ENCODE results near the gene COL12A1. TPM values are rescaled to one million over a fixed set of nuclear protein-coding genes. Genes with fewer than 3 reads are reported as not detected.

The COL12A1 gene
- total RNA-seq (2014; rRNA removed; shearing (Covaris generic)) = not detected in 2 replicates

- no peak for DNase-seq (ENCODE audit: low spot score)
- in situ Hi-C loops (cut with HindIII; ENCODE audit: low sequenced_read_pairs) = no loop called here
Measured at GRCh38 chr6:75205776-75206575, at the start of gene COL12A1. Gene COL12A1, minus strand, starts transcription at chr6:75206053. Its CDS starts 3,261 bp downstream, at chr6:75202792.

GRCh38 chr6:75250552-75250951, 44.7 kb upstream of the COL12A1 start:
- no peak for DNase-seq (ENCODE audit: low spot score)
- in situ Hi-C loops (cut with HindIII; ENCODE audit: low sequenced_read_pairs) = no loop called here

- DNase-seq (ENCODE audit: low spot score) = no peak
- in situ Hi-C loops (cut with HindIII; ENCODE audit: low sequenced_read_pairs) = no loop called here
Measured at GRCh38 chr6:75249837-75250236, 44.0 kb upstream of the COL12A1 start.

DNA sequence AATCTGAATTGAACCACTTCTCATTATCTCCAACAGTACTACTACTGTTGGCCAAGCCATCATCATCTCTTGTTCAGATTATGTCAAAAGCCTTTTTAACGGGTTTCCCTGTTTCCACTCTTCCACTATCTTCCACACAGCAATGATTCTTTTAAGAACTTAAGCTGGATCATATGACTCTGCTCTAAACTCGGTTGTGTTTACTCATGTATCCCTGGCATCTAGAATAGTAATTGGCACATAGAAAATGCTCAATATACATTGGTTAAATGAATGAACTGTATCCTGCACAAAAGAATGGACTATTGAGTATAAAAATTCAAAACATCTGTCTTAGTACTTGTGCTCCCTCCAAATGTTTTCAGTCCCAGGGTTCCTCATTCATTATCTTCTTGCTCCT, 40.5 kb upstream of the COL12A1 start:
- in situ Hi-C loops (cut with HindIII; ENCODE audit: low sequenced_read_pairs) = no loop called here

DNA sequence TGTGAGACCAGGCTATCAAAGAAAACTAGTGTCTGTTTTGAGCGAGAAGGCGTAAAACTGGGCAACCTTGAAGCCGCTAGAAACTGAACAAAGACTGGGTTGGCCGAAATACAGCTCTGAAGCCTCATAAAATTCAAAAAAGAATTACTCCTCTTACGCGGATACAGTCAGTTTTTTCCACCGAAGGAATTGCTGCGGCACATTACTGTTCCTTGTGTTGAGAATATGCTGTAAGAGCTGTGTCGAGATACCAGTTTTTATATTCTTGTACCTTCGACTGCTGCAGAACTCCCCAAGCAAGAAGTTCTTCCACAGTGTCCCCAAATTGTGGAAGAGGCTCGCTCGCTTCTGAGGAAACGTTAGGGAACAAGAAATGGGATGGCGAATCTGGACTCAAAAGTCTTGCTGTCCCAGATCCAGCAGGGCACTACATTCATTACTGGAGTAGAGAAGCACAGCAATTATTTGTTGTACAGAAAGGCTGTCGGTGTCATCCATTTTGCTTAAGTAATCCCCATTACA, 38.3 kb upstream of the COL12A1 start:
- in situ Hi-C loops (cut with HindIII; ENCODE audit: low sequenced_read_pairs) = no loop called here
- no peak for DNase-seq (ENCODE audit: low spot score)

More for the DNA sequence above, 40.5 kb upstream of the COL12A1 start:
- no peak for DNase-seq (ENCODE audit: low spot score)

- in situ Hi-C loops (cut with HindIII; ENCODE audit: low sequenced_read_pairs) = no loop called here
Measured at GRCh38 chr6:75243333-75244062, 37.6 kb upstream of the COL12A1 start, which contains the start of gene COX7A2. Gene COX7A2, minus strand, starts transcription at chr6:75243801. Its CDS starts 67 bp downstream, at chr6:75243734.

DNA sequence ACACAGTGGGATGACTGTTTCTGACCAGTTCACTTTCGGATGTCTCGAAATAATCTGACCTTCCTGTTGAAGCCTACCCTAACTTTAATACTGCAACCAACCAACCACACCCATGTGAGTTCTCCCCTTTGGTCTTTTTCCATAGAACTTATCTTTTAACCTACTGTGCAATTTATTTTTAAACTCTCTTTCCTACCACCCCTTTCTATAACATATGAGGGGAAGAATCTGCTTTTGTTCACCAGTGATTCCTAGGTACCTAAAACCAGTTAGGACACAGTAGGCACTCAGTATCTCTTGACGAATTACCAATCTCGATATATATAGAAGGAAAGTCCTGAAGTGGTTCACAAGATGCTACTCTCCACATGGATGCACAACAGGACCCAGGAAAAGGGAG, 30.8 kb upstream of the COL12A1 start:
- in situ Hi-C loops (cut with HindIII; ENCODE audit: low sequenced_read_pairs) = no loop called here
- no peak for DNase-seq (ENCODE audit: low spot score)

More at GRCh38 chr6:75243333-75244062, 37.6 kb upstream of the COL12A1 start, which contains the start of gene COX7A2:
- peak; percentile 98 for DNase-seq (ENCODE audit: low spot score)

DNA sequence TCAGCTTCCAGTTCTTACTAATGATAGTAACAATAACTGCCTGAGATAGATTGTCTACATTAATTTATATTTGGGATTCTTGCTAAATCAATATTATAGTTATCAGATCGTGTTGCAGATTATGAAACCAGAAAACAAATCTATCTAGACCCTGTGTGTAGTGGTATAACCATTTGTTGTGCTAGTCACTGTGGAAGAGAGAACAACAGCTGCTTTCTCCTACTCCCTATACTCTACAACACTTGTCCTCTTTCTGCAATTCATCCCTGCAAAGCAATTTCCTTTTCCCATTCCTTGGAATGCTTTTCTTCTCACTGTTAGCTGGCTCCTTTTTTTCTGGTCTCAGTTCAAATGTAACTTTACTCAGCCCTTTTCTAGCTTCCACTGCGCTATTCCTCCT, 29.4 kb upstream of the COL12A1 start:
- no peak for DNase-seq (ENCODE audit: low spot score)
- in situ Hi-C loops (cut with HindIII; ENCODE audit: low sequenced_read_pairs) = no loop called here

DNA sequence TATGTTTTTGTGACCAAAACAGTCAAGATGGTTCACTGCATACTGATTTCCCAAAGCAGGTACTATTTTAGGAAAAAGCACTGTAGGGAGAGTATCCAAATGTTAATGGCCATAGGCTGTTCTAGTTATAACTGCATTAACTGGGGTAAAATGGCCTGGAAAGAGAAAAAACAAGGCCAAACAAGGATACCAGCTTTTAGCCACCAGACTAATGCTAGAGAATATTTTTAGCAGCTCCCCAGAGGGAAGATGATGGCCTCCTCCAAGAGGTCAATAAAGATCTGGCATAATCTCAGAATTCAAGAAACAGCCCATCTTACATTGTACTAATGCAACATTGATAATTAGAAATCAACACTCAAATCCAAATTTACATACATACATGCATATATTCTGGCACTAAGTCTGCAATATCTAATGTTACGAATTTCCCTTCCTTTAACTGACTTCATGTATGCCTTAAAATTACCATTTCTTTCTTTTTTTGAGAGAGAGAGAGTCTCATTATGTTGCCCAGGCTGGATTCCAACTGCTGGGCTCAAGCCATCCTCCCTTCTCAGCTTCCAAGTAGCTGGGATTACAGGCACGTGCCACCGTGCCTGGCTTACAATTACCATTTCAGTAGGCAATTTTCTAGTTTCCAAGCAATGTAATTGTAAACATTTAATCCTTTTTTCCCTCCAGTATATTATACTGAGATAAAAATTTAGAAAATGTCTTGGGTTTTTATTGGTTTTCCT, 28.4 kb upstream of the COL12A1 start:
- peak; percentile 69 for DNase-seq (ENCODE audit: low spot score)
- in situ Hi-C loops (cut with HindIII; ENCODE audit: low sequenced_read_pairs) = no loop called here

DNA sequence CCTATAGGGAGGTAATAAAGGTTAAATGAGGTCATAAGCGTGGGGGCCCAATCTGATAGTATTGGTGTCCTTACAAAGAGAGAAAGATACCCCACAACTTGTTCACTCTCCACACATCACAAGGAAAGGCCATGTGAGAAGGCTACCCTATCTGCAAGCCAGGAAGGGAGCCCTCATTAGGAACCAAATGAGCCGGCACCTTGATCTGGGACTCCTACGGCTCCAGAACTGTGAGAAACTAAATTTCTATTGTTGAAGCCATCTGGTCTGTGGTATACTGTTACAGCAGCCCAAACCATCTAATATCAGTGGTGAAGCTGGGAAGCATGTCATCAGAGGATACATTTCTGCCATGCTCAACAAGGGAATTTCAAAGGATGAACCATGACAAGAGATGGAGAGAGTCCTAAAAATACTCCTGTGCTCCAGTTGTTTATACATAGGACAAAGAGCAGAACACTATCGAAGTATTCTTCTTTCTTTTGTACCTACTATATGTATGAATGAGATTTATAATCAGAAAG, 27.3 kb upstream of the COL12A1 start:
- no peak for DNase-seq (ENCODE audit: low spot score)
- in situ Hi-C loops (cut with HindIII; ENCODE audit: low sequenced_read_pairs) = no loop called here

- in situ Hi-C loops (cut with HindIII; ENCODE audit: low sequenced_read_pairs) = no loop called here
Measured at GRCh38 chr6:75230484-75231325, 24.9 kb upstream of the COL12A1 start.

GRCh38 chr6:75224303-75224926, 18.6 kb upstream of the COL12A1 start:
- in situ Hi-C loops (cut with HindIII; ENCODE audit: low sequenced_read_pairs) = no loop called here
- no peak for DNase-seq (ENCODE audit: low spot score)

More at GRCh38 chr6:75230484-75231325, 24.9 kb upstream of the COL12A1 start:
- DNase-seq (ENCODE audit: low spot score) = peak; percentile 47

- in situ Hi-C loops (cut with HindIII; ENCODE audit: low sequenced_read_pairs) = no loop called here
- DNase-seq (ENCODE audit: low spot score) = no peak
Measured at GRCh38 chr6:75223428-75223827, 17.6 kb upstream of the COL12A1 start.

- DNase-seq (ENCODE audit: low spot score) = no peak
- in situ Hi-C loops (cut with HindIII; ENCODE audit: low sequenced_read_pairs) = no loop called here
Measured at GRCh38 chr6:75222261-75222660, 16.4 kb upstream of the COL12A1 start.

- in situ Hi-C loops (cut with HindIII; ENCODE audit: low sequenced_read_pairs) = no loop called here
- DNase-seq (ENCODE audit: low spot score) = no peak
Measured at GRCh38 chr6:75221116-75221515, 15.3 kb upstream of the COL12A1 start.

GRCh38 chr6:75220357-75220756, 14.5 kb upstream of the COL12A1 start:
- in situ Hi-C loops (cut with HindIII; ENCODE audit: low sequenced_read_pairs) = no loop called here

DNA sequence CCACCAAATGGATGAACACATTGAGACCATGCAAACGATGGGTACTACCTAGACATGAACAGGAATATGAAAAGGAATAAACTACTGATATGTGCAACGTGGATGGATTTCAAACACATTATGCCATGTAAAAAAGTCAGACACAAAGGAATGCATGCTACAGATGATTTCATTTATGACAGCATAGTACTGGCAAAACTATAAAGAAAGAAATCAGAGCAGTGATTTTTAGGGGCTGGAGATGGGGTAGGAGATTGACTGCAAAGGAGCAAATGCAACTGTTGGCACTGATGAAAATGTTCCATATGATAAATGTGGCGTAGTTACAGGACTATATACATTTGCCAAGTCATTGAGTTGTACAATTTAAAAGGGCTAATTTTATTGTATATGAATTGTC, 13.4 kb upstream of the COL12A1 start:
- no peak for DNase-seq (ENCODE audit: low spot score)
- in situ Hi-C loops (cut with HindIII; ENCODE audit: low sequenced_read_pairs) = no loop called here

More at GRCh38 chr6:75220357-75220756, 14.5 kb upstream of the COL12A1 start:
- no peak for DNase-seq (ENCODE audit: low spot score)

DNA sequence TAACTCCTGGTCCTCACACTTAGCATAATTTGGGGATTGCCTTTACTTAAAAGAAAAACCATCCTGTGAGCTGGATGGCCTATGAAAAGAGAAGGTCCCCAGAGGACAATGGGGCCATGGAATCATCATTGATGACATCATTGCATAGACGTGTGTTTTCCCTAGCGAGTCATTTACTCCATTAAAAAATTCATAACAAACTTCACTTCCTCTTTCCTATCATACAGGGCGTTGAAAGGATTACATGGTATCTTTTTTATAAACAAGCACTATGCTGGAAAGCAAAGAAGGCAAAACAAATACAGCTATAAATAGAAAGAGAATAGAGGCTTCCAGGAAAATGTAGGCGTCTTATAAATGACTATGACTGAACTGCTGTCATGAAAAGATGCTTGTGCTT, 11.3 kb upstream of the COL12A1 start:
- no peak for DNase-seq (ENCODE audit: low spot score)
- in situ Hi-C loops (cut with HindIII; ENCODE audit: low sequenced_read_pairs) = no loop called here
